Muscle of leg (tissue), 11 donors: ENCODE measurements around the gene CRCP. TPM values are rescaled to one million over a fixed set of nuclear protein-coding genes. Genes with fewer than 3 reads are reported as not detected.
A peak's percentile ranks its signal among the peaks of the same experiment; 100 is the strongest.
"Not testable (repeated sequence)": the region's sequence is repeated elsewhere in the genome, so short reads cannot be mapped to it uniquely, and the experiment has no call there.

Source experiments
- DNase-seq: peaks from one replicate; pipeline ENCODE4 v3.0.0; 2013
- H3K27ac ChIP-seq: one replicate; pipeline ENCODE4 v1.5.1; 2013; ENCODE audit warnings: mild to moderate bottlenecking, low read length, control low read depth
- H3K27me3 ChIP-seq: one replicate; pipeline ENCODE4 v1.6.1; 2013; ENCODE audit warnings: low read length; ENCODE audit not compliant: control insufficient read depth, insufficient read depth
- H3K36me3 ChIP-seq: one replicate; pipeline ENCODE4 v1.6.1; 2013; ENCODE audit warnings: low read length; ENCODE audit not compliant: control insufficient read depth, insufficient read depth
- H3K4me1 ChIP-seq: one replicate; pipeline ENCODE4 v1.6.1; 2013; ENCODE audit warnings: low read length; ENCODE audit not compliant: control insufficient read depth, insufficient read depth
- H3K4me3 ChIP-seq: one replicate; pipeline ENCODE4 v1.5.1; 2013; ENCODE audit warnings: low read length, control low read depth
- H3K9me3 ChIP-seq: replicated peaks from 2 replicates; pipeline ENCODE4 v1.6.1; 2013; ENCODE audit warnings: low read depth, low read length; ENCODE audit not compliant: control insufficient read depth
- WGBS: methylation state at CpG from one replicate; pipeline ENCODE4 v1.1.5; 2013; ENCODE audit warnings: missing lambda C conversion rate; ENCODE audit not compliant: insufficient coverage; 5-methylcytosine and 5-hydroxymethylcytosine counted together
- polyA plus RNA-seq, 8 donors: library from polyadenylated mRNA; unstranded; fragments of 120-200 nt; gene quantifications; one replicate each; pipeline versions ENCODE4 v1.2.1 to v1.2.3, GENCODE V29; 2013; ENCODE audit warnings: inconsistent platforms in 1 of 8, low replicate concordance in 1 of 8; ENCODE audit not compliant: insufficient read length in 8 of 8, insufficient read depth in 1 of 8
- total RNA-seq: library from RNA; stranded (reverse); fragments of 120-200 nt; gene quantifications from one replicate; pipeline ENCODE4 v1.2.4, GENCODE V29; 2013

The CRCP gene
- total and polyA plus RNA-seq, 9 donors, result 19.1 to 25.2 (median 21.7) TPM

DNA sequence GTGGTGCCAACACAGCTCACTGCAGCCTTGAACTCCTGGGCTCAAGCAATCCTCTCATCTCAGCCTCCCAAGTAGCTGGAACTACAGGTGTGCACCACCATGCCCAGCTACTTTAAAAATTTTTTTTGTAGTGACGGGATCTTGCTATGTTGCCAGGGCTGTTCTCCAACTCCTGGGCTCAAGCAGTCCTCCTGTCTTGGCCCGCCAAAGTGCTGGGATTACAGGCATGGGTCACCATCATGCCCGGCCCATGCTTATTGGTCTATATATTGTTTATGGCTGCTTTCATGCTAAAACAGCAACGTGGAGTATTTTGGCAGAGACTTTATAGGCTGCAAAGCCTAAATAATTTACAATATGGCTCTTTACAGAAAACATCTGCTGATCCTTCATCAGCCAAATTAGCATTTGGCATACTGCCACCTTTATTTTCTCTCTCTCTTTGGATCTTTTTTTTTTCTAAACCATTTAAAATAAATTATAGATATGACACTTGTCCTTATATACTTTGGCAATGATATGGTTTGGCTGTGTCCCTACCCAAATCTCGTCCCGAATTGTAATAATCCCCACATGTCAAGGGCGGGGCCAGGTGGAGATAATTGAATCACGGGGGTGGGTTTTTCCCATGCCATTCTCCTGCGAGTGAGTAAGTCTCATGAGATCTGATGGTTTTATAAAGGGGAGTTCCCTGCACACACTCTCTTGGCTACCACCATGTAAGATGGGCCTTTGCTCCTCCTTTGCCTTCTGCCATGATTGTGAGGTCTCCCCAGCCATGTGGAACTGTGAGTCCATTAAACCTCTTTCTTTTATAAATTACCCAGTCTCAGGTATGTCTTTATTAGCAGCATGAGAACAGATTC lies 58.1 kb downstream of the CRCP start:
- not testable (repeated sequence) for DNase-seq

DNA sequence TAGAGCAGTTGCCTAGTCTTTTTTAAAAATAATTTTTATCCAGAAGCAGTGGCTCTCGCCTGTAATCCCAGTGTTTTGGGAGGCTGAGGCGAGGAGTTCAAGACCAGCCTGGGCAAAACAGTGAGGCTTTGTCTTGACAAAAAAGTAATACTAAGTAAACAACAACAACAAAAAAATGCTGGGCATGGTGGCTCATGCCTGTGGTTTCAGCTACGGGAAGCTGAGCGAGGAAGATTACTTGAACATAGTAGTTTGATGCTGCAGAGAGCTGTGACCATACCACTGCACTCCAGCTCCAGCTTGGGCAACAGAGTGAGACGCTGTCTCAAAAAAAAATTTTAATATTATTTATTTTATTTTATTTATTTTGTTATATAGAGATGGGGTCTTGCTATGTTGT lies 59.2 kb downstream of the CRCP start:
- Histone ChIP-seq H3K27me3 (no peaks in the 10 kb centered on the region), H3K36me3 (no peaks in the 10 kb centered on the region), H3K27ac (no peak overlapping the region), H3K4me1 (peaks cover 5% of the 10 kb centered on the region), H3K9me3 (peaks cover 3% of the 10 kb centered on the region), H3K4me3 (no peak overlapping the region)
- no peak for DNase-seq
- WGBS, result no CpG with 5 or more reads among the region's 5 CpGs

More for the DNA sequence above, 58.1 kb downstream of the CRCP start:
- not testable (repeated sequence) for H3K27me3 ChIP-seq, H3K4me1 ChIP-seq, H3K9me3 ChIP-seq, H3K36me3 ChIP-seq, H3K4me3 ChIP-seq, H3K27ac ChIP-seq
- 67% methylated on average over 1 of the region's 9 CpGs for WGBS

- not testable (repeated sequence) for H3K4me1 ChIP-seq, H3K9me3 ChIP-seq, H3K4me3 ChIP-seq, H3K36me3 ChIP-seq, H3K27me3 ChIP-seq, DNase-seq, H3K27ac ChIP-seq
- WGBS, result 65% methylated on average over 5 of the region's 8 CpGs
Measured at GRCh38 chr7:66175006-66175405, 60.4 kb downstream of the CRCP start.

DNA sequence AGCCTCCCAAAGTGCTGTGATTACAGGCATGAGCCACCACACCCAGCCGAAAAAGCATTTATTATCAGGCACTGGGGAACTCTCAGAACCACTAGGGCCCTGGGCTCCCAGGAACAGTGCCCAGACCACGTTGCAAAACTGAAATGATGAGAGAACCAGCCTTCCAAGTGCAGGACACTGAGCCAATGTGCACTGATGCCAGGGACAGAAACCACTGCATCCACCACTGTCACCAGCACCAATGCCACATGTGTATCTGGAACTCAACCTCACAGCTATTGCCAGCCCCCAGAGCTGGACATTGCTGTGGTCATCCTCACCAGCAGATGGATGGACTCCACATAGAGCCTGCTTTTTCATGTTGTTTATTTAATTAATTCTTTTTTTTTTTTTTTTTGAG lies 62.3 kb downstream of the CRCP start:
- no peak overlapping the region for H3K27ac ChIP-seq
- H3K4me3 ChIP-seq, result no peak overlapping the region
- H3K36me3 ChIP-seq, result no peaks in the 10 kb centered on the region
- peak; percentile 19 for DNase-seq
- peaks cover 3% of the 10 kb centered on the region for H3K9me3 ChIP-seq
- WGBS, result 55% methylated on average over 2 of the region's 2 CpGs
- no peaks in the 10 kb centered on the region for H3K4me1 ChIP-seq
- H3K27me3 ChIP-seq, result no peaks in the 10 kb centered on the region

- Histone ChIP-seq H3K36me3 (no peaks in the 10 kb centered on the region), H3K4me1 (no peaks in the 10 kb centered on the region), H3K9me3 (peaks cover 3% of the 10 kb centered on the region), H3K27me3 (no peaks in the 10 kb centered on the region), H3K4me3 (no peak overlapping the region), H3K27ac (no peak overlapping the region)
- no peak for DNase-seq
- WGBS, result 100% methylated on average over 1 of the region's 2 CpGs
Measured at GRCh38 chr7:66178258-66178657, 63.6 kb downstream of the CRCP start.

- Histone ChIP-seq H3K4me1 (no peaks in the 10 kb centered on the region), H3K27me3 (no peaks in the 10 kb centered on the region), H3K27ac (no peak overlapping the region), H3K36me3 (no peaks in the 10 kb centered on the region), H3K4me3 (no peak overlapping the region), H3K9me3 (peaks cover 3% of the 10 kb centered on the region)
- no peak for DNase-seq
Measured at GRCh38 chr7:66181329-66181728, 66.7 kb downstream of the CRCP start.

- DNase-seq, result no peak
- H3K36me3 ChIP-seq, result no peaks in the 10 kb centered on the region
- no peak overlapping the region for H3K27ac ChIP-seq
- no peak overlapping the region for H3K4me3 ChIP-seq
- no CpG with 5 or more reads among the region's 2 CpGs for WGBS
- H3K27me3 ChIP-seq, result no peaks in the 10 kb centered on the region
- no peaks in the 10 kb centered on the region for H3K4me1 ChIP-seq
- H3K9me3 ChIP-seq, result peaks cover 3% of the 10 kb centered on the region
Measured at GRCh38 chr7:66181845-66182244, 67.2 kb downstream of the CRCP start.

DNA sequence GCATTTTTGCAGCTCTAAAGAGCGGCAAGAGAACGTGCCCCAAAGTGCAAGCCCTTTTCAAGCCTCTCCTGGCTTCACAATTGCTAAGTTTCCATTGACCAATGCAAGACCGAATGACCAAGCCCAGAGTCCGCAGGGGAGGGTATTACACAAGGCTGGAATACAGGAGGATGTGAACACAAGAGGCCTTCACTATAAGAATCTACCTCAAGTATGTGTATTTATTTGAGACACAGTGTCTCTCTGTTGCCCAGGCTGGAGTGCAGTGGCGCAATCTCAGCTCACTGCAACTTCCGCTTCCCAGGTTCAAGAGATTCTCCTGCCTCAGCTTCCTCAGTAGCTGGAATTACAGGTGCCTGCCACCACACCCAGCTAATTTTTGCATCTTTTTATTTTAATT lies 68.3 kb downstream of the CRCP start:
- no peak for DNase-seq
- 100% methylated on average over 2 of the region's 6 CpGs for WGBS
- Histone ChIP-seq H3K4me1 (peaks cover 2% of the 10 kb centered on the region), H3K27ac (no peak overlapping the region), H3K27me3 (no peaks in the 10 kb centered on the region), H3K36me3 (no peaks in the 10 kb centered on the region), H3K9me3 (peaks cover 3% of the 10 kb centered on the region), H3K4me3 (no peak overlapping the region)

- Histone ChIP-seq H3K9me3 (no peaks in the 10 kb centered on the region), H3K27ac (no peak overlapping the region), H3K4me3 (no peak overlapping the region), H3K4me1 (peaks cover 3% of the 10 kb centered on the region), H3K36me3 (no peaks in the 10 kb centered on the region), H3K27me3 (no peaks in the 10 kb centered on the region)
- 83% methylated on average over 2 of the region's 2 CpGs for WGBS
- no peak for DNase-seq
Measured at GRCh38 chr7:66183700-66184099, 69.1 kb downstream of the CRCP start.

DNA sequence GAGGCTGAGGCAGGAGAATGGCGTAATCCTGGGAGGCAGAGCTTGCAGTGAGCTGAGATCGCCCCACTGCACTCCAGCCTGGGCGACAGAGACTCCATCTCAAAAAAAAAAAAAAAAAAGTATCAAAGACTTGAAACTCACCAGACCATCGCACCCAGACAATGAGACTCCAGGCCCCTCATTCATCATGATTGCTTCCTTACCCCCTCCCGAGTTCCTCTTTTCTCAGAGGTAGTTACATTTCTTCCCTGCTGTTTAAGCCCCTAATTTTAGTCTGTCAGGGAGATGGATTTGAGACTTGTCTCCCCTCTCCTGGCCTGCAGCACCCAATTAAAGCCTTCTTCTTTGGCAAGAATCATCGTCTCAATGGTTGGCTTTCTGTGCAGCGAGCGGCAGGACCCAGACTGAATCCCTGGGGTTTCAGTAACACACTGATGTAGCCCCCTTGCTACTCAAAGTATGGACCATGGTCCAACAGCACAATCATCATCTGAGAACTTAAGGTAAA lies 71.1 kb downstream of the CRCP start:
- no peak for DNase-seq
- no peaks in the 10 kb centered on the region for H3K36me3 ChIP-seq
- 90% methylated on average over 3 of the region's 8 CpGs for WGBS
- no peak overlapping the region for H3K27ac ChIP-seq
- no peaks in the 10 kb centered on the region for H3K9me3 ChIP-seq
- H3K27me3 ChIP-seq, result peaks cover 3% of the 10 kb centered on the region
- peaks cover 3% of the 10 kb centered on the region for H3K4me1 ChIP-seq
- H3K4me3 ChIP-seq, result no peak overlapping the region
